Stimulated activated CD4-positive, alpha-beta T cell treated with anti-CD3 and anti-CD28 coated beads, Interleukin-2, amount 100 ng/mL, for 48 hours (primary cell): ENCODE measurements around the gene FKBP14.
"Not testable (repeated sequence)": the region's sequence is repeated elsewhere in the genome, so short reads cannot be mapped to it uniquely, and the experiment has no call there.

ENCODE experiments used
- DNase-seq, 2 donors: peaks; one replicate each; pipeline ENCODE4 v3.0.0-alpha.2; 2020

FKBP14 gene

DNA sequence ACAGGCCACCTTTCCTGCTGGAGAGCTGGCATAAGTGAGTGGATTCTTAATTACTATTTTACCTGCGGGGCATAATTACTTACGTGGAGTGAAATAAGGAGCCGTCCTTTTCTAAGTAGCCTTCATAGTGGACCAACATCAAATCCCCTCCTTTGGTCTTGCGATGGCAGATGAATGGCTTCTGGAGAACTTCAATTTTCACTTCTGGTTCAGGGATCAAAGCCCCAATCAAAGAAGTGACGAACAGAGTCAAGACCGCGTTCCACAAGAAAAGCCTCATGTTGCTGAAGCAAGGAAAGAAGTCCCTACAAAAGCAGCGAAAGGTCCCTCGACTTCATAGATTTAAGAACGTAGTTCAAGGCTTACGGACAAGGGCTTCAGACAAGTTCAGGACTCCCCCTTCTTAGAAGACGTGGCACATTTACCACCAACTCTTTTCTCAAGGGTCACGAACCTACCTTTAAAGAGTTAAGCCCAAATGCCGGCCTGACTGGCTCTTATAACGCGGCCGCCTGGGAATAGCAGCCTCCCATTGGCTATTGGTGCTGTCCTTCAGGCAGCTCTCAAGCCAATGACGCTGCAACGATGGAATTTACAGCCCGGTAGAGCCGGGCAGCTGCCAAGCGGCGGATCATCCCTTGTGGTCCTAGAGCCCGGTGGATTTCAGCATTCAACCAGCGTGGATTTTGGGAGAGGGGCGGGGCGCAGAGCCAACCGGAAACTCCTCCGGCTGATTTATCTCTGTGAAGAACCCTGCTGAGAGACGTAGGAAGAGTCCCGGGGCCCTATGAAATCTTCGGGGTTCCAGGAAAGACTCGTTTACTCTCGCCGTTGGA lies at the start of gene FKBP14:
FKBP14 (minus strand) TSS at position 474 of the 836 bp plus-strand sequence; CDS start at position 280, 194 bp downstream.
- DNase-seq: peak; percentile 83

- no peak for DNase-seq
These were observed 48.0 kb upstream of the FKBP14 start for GRCh38 chr7:30074422-30075030.

- DNase-seq: no peak
These were observed 46.2 kb upstream of the FKBP14 start for GRCh38 chr7:30072735-30073134.

GRCh38 chr7:30070052-30070451 lies 43.5 kb upstream of the FKBP14 start:
- no peak for DNase-seq

DNA sequence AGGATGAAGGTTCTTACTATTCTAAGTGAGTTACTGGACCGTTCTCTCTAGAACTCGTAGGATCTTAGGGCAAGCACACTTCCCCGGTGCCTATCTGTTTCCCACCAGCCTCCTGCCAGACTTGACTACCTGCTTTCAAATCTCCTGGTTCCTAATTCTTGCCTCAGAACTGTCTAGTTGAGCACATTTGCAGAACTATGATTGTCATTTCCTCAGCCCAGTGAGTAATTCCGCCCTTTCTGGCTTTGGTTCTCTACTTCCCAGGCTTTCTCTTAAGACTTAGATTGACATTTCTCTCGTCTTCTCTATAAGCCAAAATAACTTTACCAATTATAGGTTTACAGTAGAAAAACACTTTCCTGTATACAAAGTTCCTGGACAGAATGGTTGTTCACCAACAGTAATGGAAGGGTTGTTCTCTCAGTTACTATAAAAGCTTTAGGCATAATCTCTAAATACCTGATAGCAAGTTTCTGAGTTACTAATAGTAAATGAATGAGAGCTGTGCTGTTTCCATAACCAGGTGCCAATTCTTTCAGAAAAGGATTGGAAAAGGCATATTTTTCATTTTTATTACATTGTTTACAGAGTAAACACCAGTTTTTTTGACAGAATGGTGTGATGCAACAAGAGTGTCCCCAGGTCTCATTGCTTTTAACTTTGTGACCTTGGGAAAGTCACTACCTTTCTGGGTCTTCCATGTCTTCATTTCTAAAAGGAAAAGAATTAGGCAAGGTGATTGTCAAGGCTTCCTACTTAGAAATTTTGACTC lies 42.8 kb upstream of the FKBP14 start:
- no peak for DNase-seq

DNA sequence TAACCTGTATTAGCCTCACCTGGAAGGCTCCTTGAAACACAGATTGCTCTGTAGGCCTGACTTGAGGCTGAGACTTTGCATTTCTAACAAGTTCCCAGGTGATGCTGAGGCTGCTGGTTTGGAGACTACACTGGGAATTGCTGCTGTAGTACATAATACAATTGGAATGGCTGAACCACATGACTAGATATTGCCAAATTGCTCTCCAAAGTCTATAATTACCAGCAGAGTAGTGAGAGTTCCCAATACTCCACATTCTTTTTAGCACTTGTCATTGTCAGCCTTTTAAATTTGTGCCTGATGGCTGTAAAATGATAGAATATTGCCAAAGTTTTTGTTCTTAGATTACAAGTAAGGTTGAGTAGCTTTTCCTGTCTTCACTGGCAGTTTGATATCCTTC lies 41.6 kb upstream of the FKBP14 start:
- no peak for DNase-seq

- no peak for DNase-seq
These were observed 40.2 kb upstream of the FKBP14 start for GRCh38 chr7:30066687-30067086.

GRCh38 chr7:30065746-30066145 lies 39.2 kb upstream of the FKBP14 start:
- no peak for DNase-seq

- no peak for DNase-seq
These were observed 36.1 kb upstream of the FKBP14 start for GRCh38 chr7:30062587-30062986.

DNA sequence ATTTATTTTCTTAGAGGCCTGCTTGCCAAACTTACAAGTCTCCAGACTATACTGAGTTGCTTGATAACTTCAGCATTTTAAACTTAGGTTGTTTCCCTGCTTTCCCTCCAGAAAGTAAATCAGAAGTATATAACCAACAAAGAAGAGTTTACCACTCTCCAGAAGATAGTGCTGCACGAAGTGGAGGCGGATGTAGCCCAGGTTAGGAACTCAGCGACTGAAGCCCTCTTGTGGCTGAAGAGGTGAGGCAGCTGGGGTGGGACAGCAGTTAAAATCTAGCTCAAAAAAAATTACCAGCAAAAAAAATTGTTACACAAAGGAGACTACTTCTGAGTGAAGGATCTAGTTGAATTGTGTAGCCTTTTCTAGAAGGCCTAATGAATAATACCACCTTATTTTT lies 35.3 kb upstream of the FKBP14 start:
- DNase-seq: not testable (repeated sequence)

DNA sequence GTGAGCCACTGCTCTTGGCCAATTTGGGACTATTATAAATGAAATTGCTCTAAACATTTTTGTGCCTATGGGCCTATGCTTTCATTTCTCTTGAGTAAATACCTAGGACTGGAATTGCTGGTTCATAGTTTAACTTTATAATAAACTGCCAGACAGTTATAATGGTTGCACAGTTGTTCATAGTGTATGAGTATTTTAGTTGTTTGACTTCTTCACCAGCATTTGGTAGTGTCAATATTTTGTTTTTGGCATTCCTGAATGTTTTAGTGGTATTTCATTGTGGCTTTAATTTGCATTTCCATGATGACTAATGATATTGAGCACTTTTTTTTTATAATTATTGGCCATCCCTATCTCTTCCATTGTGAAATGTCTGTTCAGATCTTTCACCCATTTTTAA lies 31.2 kb upstream of the FKBP14 start:
- no peak for DNase-seq

GRCh38 chr7:30053068-30053467 lies 26.6 kb upstream of the FKBP14 start:
- no peak for DNase-seq

GRCh38 chr7:30049173-30049572 lies 22.7 kb upstream of the FKBP14 start:
- DNase-seq: no peak

DNA sequence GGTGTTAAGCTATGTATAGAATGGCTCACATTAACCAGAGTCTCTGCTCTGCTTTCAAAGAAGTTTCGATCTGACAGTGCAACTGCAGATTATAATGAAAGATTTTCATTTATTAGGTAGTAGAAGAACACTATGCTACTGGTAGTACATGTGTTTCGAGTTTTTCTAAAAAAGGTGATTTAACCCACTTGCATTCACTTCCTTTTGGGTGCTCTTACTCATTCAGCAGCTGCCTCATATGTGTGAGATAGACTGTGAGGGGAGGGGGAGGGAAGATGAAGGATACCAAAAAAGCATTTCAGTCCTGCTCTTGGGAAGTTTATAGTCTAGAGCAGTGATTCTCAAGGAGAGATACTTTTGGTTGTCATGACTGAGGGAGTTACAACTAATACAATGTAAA lies 22.1 kb upstream of the FKBP14 start:
- no peak for DNase-seq

- no peak for DNase-seq
These were observed 20.6 kb upstream of the FKBP14 start for GRCh38 chr7:30047124-30047523.

GRCh38 chr7:30046127-30046770 lies 19.7 kb upstream of the FKBP14 start:
- no peak for DNase-seq

DNA sequence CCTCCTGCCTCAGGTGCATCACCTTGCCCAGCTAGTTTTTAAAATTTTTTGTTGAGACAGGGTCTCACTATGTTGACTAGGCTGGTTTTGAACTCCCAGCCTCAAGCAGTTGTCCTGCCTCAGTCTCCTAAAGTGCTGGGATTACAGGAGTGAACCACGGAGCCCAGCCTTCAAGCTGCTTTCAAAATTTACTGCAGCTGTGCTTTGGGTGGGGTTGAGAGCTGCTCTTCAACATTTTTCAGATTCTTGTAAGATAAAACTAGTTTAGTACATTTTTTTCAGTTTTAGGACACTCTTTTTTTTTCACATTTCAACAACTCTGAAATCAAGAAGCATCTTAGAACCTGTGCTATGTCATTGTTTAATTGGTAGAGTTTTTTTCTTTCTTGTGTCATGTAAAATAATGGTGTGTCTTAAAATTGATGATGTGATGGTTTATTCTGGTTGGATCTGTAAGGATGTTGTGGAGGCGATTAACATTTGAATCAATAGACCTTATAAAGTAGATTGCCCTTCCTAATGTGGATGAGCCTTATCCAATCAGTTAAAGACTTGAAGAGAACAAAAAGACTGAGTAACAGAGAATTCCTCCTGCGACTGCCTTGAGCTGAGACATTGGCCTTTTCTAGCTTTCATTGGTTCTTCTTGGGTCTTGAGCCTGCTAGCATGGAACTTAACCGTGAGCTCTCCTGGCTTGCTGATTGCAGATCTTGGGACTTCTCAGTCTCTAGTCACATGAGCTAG lies 15.2 kb upstream of the FKBP14 start:
- no peak for DNase-seq

- no peak for DNase-seq
These were observed 14.4 kb upstream of the FKBP14 start for GRCh38 chr7:30040938-30041337.

DNA sequence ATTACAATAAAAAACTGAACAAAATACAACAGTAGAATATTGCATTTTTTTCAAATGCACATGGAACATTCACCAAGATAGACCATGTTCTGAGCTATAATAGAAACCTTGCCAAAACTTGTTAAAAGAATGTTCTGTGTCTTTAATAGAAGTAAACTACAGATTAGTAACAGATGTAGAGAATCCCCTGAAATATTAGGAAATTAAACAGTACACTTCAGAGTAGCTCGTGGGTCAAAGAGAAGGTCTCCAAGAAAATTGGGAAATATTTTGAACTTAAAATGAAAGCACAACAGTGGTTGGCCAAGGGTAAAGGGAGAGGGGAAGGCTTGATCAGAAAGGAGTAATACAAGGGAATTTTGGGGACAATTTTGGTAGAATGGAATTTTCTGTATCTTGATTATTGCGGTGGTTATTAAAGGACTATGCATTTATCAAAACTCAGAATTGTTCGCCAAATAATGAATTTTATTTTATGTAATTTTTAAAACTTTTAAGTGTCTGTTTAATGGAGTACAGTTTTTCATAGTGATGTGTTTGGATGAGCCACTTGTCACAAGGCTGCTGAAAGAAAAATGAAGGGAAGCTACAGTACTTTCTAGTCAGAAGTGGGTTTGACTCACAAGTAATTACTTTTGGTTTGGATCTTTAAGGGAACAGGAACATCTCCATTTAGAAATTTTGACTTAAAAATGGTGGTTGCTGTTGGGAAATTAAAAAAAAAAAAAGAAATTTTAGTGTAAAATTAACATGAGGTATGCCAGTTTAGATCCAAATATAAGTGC lies 11.9 kb upstream of the FKBP14 start:
- no peak for DNase-seq

GRCh38 chr7:30036220-30036619 lies 9.7 kb upstream of the FKBP14 start:
- no peak for DNase-seq

DNA sequence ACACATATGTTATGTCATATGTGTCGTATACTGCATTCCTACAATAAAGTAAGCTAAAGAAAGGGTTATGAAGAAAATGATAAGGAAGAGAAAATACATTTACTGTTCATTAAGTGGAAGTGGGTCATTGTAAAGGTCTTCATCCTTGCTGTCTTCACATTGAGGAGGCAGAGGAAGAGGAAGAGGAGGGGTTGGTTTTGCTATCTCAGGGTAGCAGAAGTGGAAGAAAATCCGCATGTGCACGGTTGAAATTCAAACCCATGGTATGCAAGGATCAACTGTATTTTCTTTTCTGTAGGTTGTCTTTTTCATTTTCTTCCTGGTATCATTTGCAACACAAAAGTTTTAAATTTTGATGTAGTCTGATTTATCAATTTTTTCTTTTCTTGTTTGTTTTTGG lies 8.0 kb upstream of the FKBP14 start:
- DNase-seq: no peak
